SJCRH30 (cell line): ENCODE results near the gene ATP9B. TPM values are rescaled to one million over a fixed set of nuclear protein-coding genes. Genes with fewer than 3 reads are reported as not detected.

Source experiments
- DNase-seq, 2 experiments: peaks; one replicate each; pipeline ENCODE4 v3.0.0-alpha.2; 2015 to 2020
- H3K27ac ChIP-seq: fragments of 250-450 bp; sonication (Bioruptor Pico); 2 replicates; pipeline ENCODE4 v1.5.1; 2020; ENCODE audit warnings: mild to moderate bottlenecking, moderate library complexity
- H3K27me3 ChIP-seq: fragments of 250-450 bp; sonication (Bioruptor Pico); 2 replicates; pipeline ENCODE4 v1.5.1; 2020; ENCODE audit warnings: mild to moderate bottlenecking, moderate library complexity
- H3K36me3 ChIP-seq: fragments of 250-450 bp; sonication (Bioruptor Pico); 2 replicates; pipeline ENCODE4 v1.5.1; 2020; ENCODE audit warnings: mild to moderate bottlenecking, moderate library complexity
- H3K4me1 ChIP-seq: fragments of 250-450 bp; sonication (Bioruptor Pico); 2 replicates; pipeline ENCODE4 v1.5.1; 2020; ENCODE audit warnings: mild to moderate bottlenecking, moderate library complexity
- H3K4me3 ChIP-seq: fragments of 250-450 bp; sonication (Bioruptor Pico); 2 replicates; pipeline ENCODE4 v1.5.1; 2020; ENCODE audit warnings: mild to moderate bottlenecking, moderate library complexity
- H3K9me3 ChIP-seq: fragments of 250-450 bp; sonication (Bioruptor Pico); replicated peaks from 2 replicates; pipeline ENCODE4 v1.5.1; 2020; ENCODE audit warnings: mild to moderate bottlenecking, moderate library complexity
- total RNA-seq: library from RNA; depleted of rRNA; stranded (reverse); fragments of >200 nt; shearing (Covaris generic); gene quantifications from 2 replicates; pipeline ENCODE4 v1.2.3, GENCODE V29; 2014

ATP9B gene
- total RNA-seq, 1 experiment from 2014 or later = 10.0 TPM

DNA sequence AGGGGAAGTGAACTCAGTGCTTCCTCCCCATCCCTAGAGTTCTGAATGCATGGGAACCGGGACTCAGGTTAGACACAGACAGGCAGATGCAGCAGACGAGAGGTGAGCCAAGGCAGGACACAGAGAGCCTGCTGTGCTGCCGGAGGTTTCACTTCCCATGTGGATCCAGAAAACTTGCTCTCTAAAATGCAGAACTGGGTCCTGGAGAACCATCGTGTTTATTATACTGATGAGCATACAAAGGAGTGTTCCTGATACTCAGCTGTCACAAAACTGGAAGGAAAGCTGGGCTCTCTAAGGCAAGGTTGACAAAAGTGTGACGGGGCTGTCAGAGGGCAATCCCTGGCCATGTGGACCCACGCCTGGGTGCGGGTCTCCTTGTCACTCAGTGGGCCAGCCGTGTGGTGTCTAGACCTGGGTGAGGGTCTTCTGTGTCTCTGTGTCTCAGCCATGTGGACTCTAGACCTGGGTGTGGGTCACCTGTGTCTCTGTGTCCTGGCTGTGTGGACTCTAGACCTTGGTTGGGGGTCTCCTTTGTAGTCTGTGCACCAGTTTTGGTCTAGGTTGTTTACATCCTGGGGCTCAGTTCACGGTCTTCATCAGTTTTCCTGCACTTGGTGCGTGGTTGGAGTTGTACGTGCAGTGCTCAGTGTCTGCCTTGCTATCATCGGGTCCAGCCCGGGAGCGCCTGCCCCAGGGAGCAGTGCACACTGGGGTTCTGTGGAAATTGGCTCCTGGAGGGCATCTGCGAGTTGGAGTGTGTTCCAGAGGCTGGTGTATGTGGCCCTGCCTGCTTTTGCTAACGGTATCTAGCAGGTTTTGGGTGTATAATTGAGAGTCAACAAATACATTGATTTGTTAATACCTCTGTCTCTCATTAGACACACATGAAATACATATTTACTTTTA lies 141.1 kb downstream of the ATP9B start:
- H3K4me1 ChIP-seq = no peaks in the 10 kb centered on the region
- no peak overlapping the region for H3K4me3 ChIP-seq
- H3K27ac ChIP-seq = no peak overlapping the region
- H3K27me3 ChIP-seq = no peaks in the 10 kb centered on the region
- DNase-seq = no peak
- H3K9me3 ChIP-seq = no peaks in the 10 kb centered on the region
- no peaks in the 10 kb centered on the region for H3K36me3 ChIP-seq

DNA sequence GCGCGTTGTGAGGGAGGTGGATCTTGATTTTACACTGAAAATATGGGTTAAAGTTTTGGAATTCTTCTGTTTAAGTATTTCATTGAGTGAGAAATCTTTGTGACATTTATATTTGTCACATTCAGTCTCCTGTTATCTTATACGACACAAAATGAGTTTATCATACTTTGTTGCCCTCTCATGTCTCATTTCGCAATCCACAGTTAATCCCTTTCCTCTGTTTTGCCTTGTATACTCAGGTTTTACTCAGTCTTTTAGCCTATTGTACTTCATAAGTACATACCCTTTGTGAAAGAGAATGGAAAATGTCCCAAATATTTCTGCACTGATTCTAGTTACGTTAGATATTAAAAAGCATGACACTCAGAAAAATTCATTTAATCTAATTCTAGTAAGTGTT lies 142.7 kb downstream of the ATP9B start:
- DNase-seq = no peak
- Histone ChIP-seq H3K9me3 (no peaks in the 10 kb centered on the region), H3K4me3 (no peak overlapping the region), H3K36me3 (no peaks in the 10 kb centered on the region), H3K27me3 (no peaks in the 10 kb centered on the region), H3K4me1 (no peaks in the 10 kb centered on the region), H3K27ac (no peak overlapping the region)

DNA sequence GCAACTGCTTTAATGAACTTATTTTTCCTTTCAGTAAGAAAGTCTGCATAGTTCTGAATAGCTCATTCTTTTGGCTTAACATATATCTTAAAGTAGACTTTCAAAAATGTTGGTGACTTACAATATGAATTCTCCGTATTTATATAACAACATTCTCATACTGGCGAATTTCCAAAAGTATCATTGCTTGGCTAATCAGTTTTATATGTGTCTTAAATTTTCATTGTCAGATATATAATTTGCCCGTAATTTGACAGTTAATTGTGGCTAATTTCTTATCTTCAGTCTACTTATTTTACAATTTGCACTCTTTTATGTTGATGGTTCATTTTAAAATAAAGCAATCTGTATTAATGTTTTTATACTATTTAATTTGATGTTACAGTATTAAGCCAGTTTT lies 144.9 kb downstream of the ATP9B start:
- Histone ChIP-seq H3K27me3 (no peaks in the 10 kb centered on the region), H3K4me1 (no peaks in the 10 kb centered on the region), H3K4me3 (no peak overlapping the region), H3K9me3 (no peaks in the 10 kb centered on the region), H3K36me3 (no peaks in the 10 kb centered on the region), H3K27ac (no peak overlapping the region)
- no peak for DNase-seq

DNA sequence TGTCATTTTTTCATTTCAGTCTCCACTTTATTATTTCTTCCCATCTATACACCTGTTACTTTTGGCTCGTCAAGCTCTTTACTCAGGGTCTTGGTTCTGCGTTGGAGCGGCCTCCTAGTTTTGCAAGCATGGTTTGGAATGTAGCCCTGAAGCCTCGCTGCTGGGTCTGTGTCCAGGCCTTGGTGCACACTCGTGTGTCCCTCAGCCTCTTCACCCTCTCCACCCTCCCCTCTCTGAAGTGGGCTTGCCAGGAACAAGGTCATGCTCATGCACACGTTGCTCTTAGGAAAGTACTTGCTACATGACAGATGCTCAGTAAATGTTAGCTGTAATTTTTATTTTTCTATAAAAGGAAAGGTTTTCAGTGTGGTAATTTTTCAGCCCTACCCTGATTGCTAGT lies 147.0 kb downstream of the ATP9B start:
- no peaks in the 10 kb centered on the region for H3K27me3 ChIP-seq
- no peak overlapping the region for H3K27ac ChIP-seq
- no peaks in the 10 kb centered on the region for H3K36me3 ChIP-seq
- H3K4me1 ChIP-seq = no peaks in the 10 kb centered on the region
- DNase-seq = no peak
- no peak overlapping the region for H3K4me3 ChIP-seq
- H3K9me3 ChIP-seq = no peaks in the 10 kb centered on the region

DNA sequence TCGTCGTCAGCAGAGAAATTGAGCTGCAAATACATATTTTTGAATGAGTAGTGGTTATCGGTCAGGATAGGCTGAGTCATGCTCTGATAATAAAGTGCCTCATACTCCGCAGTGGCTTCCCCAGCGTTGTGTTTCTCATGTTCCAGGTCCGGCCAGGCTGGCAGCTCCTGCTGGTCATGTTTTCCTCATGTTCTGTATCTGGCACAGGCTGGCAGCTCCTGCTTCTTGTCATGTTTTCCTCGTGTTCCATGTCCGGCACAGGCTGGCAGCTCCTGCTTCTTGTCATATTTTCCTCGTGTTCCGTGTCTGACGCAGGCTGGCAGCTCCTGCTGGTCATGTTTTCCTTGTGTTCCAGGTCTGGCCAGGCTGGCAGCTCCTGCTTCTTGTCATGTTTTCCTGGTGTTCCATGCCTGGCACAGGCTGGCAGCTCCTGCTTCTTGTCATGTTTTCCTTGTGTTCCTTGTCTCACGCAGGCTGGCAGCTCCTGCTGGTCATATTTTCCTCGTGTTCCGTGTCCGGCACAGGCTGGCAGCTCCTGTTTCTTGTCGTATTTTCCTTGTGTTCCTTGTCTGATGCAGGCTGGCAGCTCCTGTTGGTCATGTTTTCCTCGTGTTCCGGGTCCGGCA lies 148.9 kb downstream of the ATP9B start:
- Histone ChIP-seq H3K9me3 (no peaks in the 10 kb centered on the region), H3K4me1 (no peaks in the 10 kb centered on the region), H3K4me3 (no peak overlapping the region), H3K36me3 (no peaks in the 10 kb centered on the region), H3K27ac (no peak overlapping the region), H3K27me3 (no peaks in the 10 kb centered on the region)
- DNase-seq = no peak

DNA sequence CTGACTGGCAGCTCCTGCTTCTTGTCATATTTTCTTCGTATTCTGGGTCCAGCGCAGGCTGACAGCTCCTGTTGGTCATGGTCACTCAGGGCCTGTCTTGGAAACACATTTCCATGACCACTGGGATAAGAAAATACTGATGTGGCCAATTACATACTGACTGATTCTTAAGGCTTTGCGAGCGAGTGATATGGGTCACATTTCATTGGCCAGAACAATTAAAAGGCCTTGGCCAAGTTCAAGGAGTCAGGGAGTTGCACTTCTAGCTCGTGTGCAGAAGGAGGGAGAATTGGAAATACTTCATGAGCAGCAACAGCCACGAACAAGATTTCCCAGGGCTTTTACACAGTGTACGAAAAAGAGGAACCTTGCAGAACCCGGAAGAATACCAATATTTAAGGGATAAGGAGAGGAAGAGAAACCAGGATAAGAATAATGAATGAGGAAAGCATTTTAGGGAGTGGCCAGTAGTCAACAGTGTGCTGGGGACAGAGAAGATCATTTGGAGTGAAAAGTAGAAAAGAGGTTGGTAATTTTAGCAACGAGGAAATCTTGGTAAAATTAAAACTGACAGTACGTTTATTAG lies 149.5 kb downstream of the ATP9B start:
- Histone ChIP-seq H3K4me3 (no peak overlapping the region), H3K27me3 (no peaks in the 10 kb centered on the region), H3K36me3 (no peaks in the 10 kb centered on the region), H3K4me1 (no peaks in the 10 kb centered on the region), H3K27ac (no peak overlapping the region), H3K9me3 (no peaks in the 10 kb centered on the region)
- no peak for DNase-seq

DNA sequence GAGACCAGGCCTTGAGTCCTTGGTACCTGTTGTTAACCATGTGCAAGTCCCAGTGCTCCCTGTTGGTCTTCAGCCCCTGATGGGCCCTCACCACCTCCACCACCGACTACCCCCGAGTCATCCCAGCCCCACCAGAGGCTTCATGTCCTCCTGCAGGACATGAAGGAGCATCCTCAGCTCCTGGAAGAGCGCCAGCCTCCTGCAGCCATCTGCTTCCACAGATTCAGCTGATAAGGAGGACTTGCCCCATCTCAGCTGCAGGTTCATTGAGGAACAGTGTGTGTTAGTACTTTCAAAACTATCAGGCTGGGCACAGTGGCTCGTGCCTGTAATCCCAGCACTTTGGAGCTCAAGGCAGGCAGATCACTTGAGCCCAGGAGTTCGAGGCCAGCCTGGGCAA lies 151.9 kb downstream of the ATP9B start:
- Histone ChIP-seq H3K27me3 (no peaks in the 10 kb centered on the region), H3K4me1 (no peaks in the 10 kb centered on the region), H3K36me3 (no peaks in the 10 kb centered on the region), H3K27ac (no peak overlapping the region), H3K4me3 (no peak overlapping the region), H3K9me3 (no peaks in the 10 kb centered on the region)
- peak in 1 of 2 experiments; percentile 1 for DNase-seq

DNA sequence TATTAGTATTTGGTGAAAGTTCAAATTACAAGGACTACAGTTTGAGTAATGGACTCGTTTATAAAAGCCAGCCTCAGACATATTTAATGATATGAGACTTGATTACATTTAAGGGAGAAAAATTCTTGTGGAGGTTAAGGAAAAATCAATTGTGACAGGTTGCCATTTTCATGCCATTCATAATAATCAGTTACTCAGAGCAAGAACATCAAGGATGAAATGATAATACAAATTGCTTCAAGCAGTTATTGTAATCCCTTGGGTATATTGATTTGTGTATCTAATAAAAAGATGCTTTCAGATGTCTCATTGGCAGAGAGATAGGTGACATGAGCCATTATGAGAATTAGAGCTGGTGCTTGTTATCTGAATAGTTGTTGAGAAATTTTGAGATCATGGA lies 153.6 kb downstream of the ATP9B start:
- no peaks in the 10 kb centered on the region for H3K9me3 ChIP-seq
- no peak overlapping the region for H3K27ac ChIP-seq
- H3K4me3 ChIP-seq = no peak overlapping the region
- no peaks in the 10 kb centered on the region for H3K4me1 ChIP-seq
- no peak for DNase-seq
- no peaks in the 10 kb centered on the region for H3K27me3 ChIP-seq
- H3K36me3 ChIP-seq = no peaks in the 10 kb centered on the region

DNA sequence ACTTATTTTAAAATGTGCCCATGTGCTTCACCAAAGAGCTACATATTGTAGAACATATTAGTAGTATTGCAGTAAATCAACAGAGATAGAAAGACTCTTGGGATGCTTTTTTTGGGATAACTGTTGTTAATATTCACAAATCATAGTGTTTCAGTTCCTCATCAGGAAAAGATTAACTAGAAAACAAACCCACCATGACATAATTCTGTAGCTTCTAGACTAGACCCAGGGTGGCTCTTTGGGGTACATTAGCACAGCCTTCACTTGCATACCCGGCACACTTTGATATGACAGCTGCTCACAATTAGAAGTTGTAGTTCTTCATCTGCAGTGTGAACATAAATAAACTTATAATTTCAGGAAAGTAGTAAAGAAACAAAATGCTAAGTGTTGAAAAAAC lies 154.2 kb downstream of the ATP9B start:
- DNase-seq = no peak
- Histone ChIP-seq H3K36me3 (no peaks in the 10 kb centered on the region), H3K4me1 (no peaks in the 10 kb centered on the region), H3K27me3 (no peaks in the 10 kb centered on the region), H3K27ac (no peak overlapping the region), H3K9me3 (no peaks in the 10 kb centered on the region), H3K4me3 (no peak overlapping the region)

DNA sequence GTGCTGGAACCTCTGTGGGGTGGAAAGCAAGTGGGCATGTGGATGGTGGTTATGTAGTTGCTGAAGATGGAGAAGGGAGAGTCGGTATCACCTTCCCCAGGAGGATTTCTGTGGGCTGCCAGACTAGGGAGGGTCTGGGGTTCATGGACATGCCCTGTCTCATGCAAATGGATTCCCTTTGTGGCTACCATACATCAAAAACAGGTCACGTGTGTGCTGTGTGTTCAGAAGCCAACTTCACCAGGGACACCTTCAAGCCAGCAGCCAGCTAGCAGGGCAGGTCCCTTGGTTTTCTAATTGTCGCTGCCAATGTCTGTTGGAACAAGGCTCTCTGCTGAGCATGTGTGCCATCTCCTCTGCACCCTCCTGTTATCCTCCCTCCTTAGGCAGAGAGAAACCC lies 155.2 kb downstream of the ATP9B start:
- no peaks in the 10 kb centered on the region for H3K27me3 ChIP-seq
- H3K27ac ChIP-seq = no peak overlapping the region
- DNase-seq = no peak
- H3K4me1 ChIP-seq = no peaks in the 10 kb centered on the region
- no peaks in the 10 kb centered on the region for H3K36me3 ChIP-seq
- H3K4me3 ChIP-seq = no peak overlapping the region
- no peaks in the 10 kb centered on the region for H3K9me3 ChIP-seq

DNA sequence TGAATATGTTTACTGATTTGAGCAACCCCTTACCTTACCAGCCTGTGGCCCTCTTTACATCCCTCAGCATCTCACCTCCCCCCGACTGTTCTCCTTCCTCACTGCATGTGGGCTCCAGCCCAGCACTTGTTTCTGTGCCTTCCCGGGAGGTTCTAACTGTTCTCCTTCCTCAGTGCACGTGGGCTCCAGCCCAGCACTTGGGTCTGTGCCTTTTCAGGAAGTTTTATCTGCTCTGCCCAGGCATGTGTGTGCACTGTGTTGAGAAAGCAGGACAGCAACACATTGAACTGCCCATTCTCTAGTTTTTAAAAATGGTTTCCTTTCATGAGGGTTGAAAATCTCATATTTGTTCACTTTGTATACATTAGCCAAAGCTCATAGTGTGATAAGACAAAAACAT lies 158.4 kb downstream of the ATP9B start:
- no peak for DNase-seq
- H3K27me3 ChIP-seq = no peaks in the 10 kb centered on the region
- H3K27ac ChIP-seq = no peak overlapping the region
- H3K36me3 ChIP-seq = no peaks in the 10 kb centered on the region
- H3K9me3 ChIP-seq = no peaks in the 10 kb centered on the region
- no peaks in the 10 kb centered on the region for H3K4me1 ChIP-seq
- no peak overlapping the region for H3K4me3 ChIP-seq

DNA sequence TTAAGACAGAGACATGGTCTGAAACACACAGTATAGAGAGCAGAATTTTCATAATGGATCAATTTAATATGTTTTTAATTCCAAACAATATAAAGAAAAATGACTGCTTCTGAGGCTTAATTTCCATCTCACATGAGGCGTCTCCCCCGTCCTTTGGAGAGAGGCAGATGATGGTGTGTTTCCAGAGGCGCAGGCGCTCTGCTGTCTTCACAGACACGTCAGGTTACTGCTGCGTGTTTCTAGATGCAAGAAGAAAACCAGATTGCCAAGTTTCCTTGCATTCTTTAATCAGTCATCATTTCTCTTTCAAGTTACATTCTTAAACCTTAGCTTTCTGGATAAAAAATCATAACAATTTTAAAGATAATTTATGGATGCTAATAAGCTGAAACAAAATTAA lies 160.2 kb downstream of the ATP9B start:
- Histone ChIP-seq H3K9me3 (no peaks in the 10 kb centered on the region), H3K27me3 (no peaks in the 10 kb centered on the region), H3K27ac (no peak overlapping the region), H3K36me3 (no peaks in the 10 kb centered on the region), H3K4me1 (no peaks in the 10 kb centered on the region), H3K4me3 (no peak overlapping the region)
- no peak for DNase-seq

DNA sequence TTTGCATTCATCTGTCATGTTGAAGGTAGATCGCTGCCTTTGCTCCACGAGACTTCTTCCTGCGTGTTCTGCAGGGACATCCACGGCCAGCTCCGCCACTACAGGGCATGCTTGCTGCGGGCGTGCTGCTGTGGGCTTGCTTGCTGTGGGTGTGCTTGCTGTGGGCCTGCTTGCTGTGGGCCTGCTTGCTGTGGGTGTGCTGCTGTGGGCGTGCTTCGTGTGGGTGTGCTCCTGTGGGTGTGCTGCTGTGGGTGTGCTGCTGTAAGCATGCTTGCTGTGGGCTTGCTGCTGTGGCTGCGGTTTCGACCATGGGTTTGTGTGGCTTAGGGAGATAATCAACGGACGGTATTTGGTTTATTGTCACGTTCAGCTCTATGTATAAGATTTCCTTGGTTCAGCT lies 165.2 kb downstream of the ATP9B start:
- no peaks in the 10 kb centered on the region for H3K27me3 ChIP-seq
- no peak overlapping the region for H3K27ac ChIP-seq
- no peaks in the 10 kb centered on the region for H3K4me1 ChIP-seq
- no peak overlapping the region for H3K4me3 ChIP-seq
- H3K9me3 ChIP-seq = no peaks in the 10 kb centered on the region
- DNase-seq = no peak
- no peaks in the 10 kb centered on the region for H3K36me3 ChIP-seq

DNA sequence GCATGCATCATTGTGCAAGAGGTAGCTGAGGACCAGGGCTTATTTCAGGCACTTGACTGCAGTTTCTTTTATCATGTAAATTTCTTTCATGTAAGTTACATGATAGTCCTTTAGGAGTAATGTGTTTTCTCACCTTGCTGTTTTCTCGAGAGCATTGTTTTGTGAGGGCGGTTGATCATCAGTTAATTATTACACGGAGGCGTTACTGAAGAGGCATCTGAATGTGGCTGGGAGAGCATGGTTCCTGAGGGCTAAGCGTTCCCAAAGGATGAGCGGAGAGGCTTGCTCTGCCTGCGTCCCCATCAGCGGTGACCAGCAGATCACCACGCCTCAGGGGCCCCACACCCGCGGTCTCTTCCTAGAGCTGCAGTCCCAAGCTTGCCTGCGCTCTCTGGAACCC lies 170.4 kb downstream of the ATP9B start:
- Histone ChIP-seq H3K9me3 (no peaks in the 10 kb centered on the region), H3K36me3 (no peaks in the 10 kb centered on the region), H3K27me3 (no peaks in the 10 kb centered on the region), H3K4me3 (no peak overlapping the region), H3K27ac (no peak overlapping the region), H3K4me1 (no peaks in the 10 kb centered on the region)
- DNase-seq = no peak

DNA sequence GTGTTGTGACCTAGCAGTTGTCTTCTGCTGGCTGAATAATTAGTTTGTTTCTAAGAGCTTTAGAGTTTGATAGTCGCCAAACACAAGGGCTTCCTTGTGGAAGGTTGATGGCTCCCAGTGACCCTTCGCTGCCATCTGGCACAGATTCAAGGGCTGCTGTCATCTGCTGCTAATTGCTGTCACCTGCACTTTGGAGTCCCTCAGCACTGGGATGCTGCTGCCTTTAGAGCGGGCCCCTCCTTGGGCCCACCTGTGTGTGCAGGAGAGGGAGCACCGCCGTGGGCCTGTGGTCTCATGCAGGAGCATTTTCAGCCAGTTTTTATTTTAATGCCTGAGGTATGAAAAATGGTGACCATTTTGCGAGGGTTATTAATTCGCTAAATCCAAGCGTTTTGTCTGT lies 172.6 kb downstream of the ATP9B start:
- Histone ChIP-seq H3K4me1 (no peaks in the 10 kb centered on the region), H3K4me3 (no peak overlapping the region), H3K9me3 (no peaks in the 10 kb centered on the region), H3K36me3 (no peaks in the 10 kb centered on the region), H3K27ac (no peak overlapping the region), H3K27me3 (no peaks in the 10 kb centered on the region)
- DNase-seq = peak in 1 of 2 experiments; percentile 6
